ENCODE measurements around the gene INPP4A. TPM values are rescaled to one million over a fixed set of nuclear protein-coding genes. Genes with fewer than 3 reads are reported as not detected.

INPP4A gene
- total and polyA plus RNA-seq, 2 donors (not counting 3 experiments of a cell fraction or from before 2014, with no cell fraction given): 14.9 to 28.8 TPM

DNA sequence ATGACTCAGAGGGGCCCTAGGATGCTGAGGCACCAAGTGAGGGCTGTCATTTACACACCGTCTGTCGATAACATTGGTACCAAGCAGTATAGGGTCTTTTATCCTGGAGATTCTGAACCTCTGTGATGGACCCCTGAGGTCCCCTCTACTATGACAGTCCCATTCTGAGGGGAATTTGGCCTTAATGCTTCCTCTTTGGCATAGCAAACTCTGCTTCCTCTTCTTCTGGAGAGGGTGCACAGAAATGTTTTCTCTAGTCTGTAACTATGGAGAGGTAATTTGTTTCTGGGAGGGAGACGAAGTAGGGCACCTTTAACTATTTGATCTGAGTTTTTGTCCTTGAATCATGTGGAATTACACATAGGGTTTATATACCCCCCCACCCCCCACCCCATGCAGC is 44.8 kb downstream of the INPP4A start:
- ChIA-PET CTCF (interaction anchor here (1.0 kb wide), 1 partner anchor 10 kb away, joined by 4 read pairs; no protein-coding TSS in a partner anchor), POLR2A (interaction anchor here (0.6 kb wide), 1 partner anchor 34 kb away, joined by 9 read pairs; no protein-coding TSS in a partner anchor)
- no peak for FAIRE-seq
- Histone ChIP-seq H3K9me3 (replicated peaks; ENCODE audit: control insufficient read depth, insufficient read depth, low read length) (no peaks in the 10 kb centered on the region), H3K4me1 (ENCODE audit: control insufficient read depth, extremely low read depth, insufficient read depth, low read length) (no peaks in the 10 kb centered on the region), H4K20me1 (replicated peaks; ENCODE audit: control insufficient read depth, extremely low read depth, insufficient read depth, low read length) (no peaks in the 10 kb centered on the region), H2AFZ (ENCODE audit: low read depth, low read length) (no peak overlapping the region), H3K27ac (ENCODE audit: insufficient read depth, low read depth, low read length) (no peak overlapping the region), H3K4me2 (ENCODE audit: insufficient read depth, low read length) (no peak overlapping the region), H3K36me3 (ENCODE audit: control insufficient read depth in 2 of 2, extremely low read depth in 1 of 2, insufficient read depth in 2 of 2, low read length in 2 of 2) (no peaks in the 10 kb centered on the region), H3K79me2 (ENCODE audit: control insufficient read depth, insufficient read depth, low read length) (peaks cover 15% of the 10 kb centered on the region), H3K27me3 (ENCODE audit: control insufficient read depth in 2 of 2, insufficient read depth in 2 of 2, low read length in 2 of 2) (no peaks in the 10 kb centered on the region), H3K9me1 (replicated peaks; ENCODE audit: control insufficient read depth, extremely low read depth, insufficient read depth, low read length) (no peaks in the 10 kb centered on the region), H3K9ac (replicated peaks; ENCODE audit: extremely low read depth, insufficient read depth, low read length) (no peak overlapping the region), H3K4me3 (replicated peaks in 1 of 3; ENCODE audit: insufficient read depth in 1 of 3, low read depth in 1 of 3, low read length in 3 of 3) (no peak overlapping the region)
- no peak for TF ChIP-seq FOS (IDR thresholded peaks at IDR 0.05; ENCODE audit: borderline replicate concordance, insufficient read depth, low read length)
- TF ChIP-seq, protein P1, sequence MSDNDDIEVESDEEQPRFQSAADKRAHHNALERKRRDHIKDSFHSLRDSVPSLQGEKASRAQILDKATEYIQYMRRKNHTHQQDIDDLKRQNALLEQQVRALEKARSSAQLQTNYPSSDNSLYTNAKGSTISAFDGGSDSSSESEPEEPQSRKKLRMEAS (IDR thresholded peaks at IDR 0.05; ENCODE audit: insufficient read depth, insufficient read length): no peak
- no TSS peak for BruUV-seq (replicated peaks)
- DNase-seq (ENCODE audit: low read depth, low spot score): no peak
- intact Hi-C loops (cut with micrococcal nuclease): no loop called here
- dilution Hi-C loops (cut with MboI; ENCODE audit: extremely low pct_ligation_motif_present, low sequenced_read_pairs): no loop called here

DNA sequence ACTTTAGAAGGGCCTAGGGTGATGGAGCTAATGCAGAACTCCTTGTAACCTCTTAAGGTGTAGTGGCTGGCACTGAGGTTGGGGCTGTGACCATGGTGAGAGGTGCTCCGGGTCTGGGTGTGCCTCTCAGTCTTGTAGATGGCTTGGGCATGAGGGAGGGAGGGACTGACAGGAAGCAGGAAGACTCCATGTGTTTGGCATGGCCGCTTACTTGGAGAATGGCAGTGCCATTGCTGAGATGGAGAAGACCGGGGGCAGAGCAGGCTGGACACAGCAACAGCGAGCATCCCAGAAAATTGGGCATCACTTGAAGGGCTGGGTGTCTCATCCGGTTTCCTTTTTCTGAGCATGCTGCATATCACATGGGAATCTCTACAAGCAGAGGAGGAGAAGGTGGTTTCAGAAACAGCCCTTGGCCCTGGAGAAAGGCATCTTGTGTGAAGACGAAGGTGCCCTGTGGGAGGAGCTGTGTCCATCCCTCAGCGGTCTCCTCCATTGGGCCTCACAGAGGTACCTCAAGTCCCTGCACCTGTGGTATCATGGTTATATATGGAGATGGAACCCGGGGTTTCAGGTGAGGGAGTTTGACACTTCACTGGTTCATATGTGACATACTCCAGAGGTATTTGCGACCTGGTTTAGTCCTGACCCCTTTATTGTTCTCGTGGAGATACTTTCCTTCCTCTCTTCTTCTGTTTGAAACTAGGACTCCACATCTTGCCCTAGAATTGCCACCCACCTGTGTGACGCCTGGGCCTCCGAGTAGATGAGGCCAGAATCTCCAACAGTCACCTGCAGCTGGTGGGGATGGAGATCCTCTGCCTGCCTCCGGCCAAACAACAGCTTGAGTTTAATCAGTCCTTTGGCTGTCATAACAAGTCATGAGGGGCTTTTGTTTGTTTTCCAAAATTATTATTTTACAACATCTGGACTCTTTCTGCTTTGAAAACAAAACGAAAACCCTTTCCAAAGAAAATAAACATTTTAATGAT is 45.6 kb downstream of the INPP4A start:
- no peaks in the 10 kb centered on the region for H3K27me3 ChIP-seq (ENCODE audit: control insufficient read depth in 2 of 2, insufficient read depth in 2 of 2, low read length in 2 of 2)
- no peaks in the 10 kb centered on the region for H3K36me3 ChIP-seq (ENCODE audit: control insufficient read depth in 2 of 2, extremely low read depth in 1 of 2, insufficient read depth in 2 of 2, low read length in 2 of 2)
- dilution Hi-C loops (cut with MboI; ENCODE audit: extremely low pct_ligation_motif_present, low sequenced_read_pairs): no loop called here
- no peak overlapping the region for H3K9ac ChIP-seq (replicated peaks; ENCODE audit: extremely low read depth, insufficient read depth, low read length)
- no peaks in the 10 kb centered on the region for H3K9me1 ChIP-seq (replicated peaks; ENCODE audit: control insufficient read depth, extremely low read depth, insufficient read depth, low read length)
- H3K4me3 ChIP-seq (replicated peaks in 1 of 3; ENCODE audit: insufficient read depth in 1 of 3, low read depth in 1 of 3, low read length in 3 of 3): no peak overlapping the region
- DNase-seq (ENCODE audit: low read depth, low spot score) (no peak), FAIRE-seq (no peak)
- no peaks in the 10 kb centered on the region for H4K20me1 ChIP-seq (replicated peaks; ENCODE audit: control insufficient read depth, extremely low read depth, insufficient read depth, low read length)
- no peaks in the 10 kb centered on the region for H3K4me1 ChIP-seq (ENCODE audit: control insufficient read depth, extremely low read depth, insufficient read depth, low read length)
- no peak overlapping the region for H3K4me2 ChIP-seq (ENCODE audit: insufficient read depth, low read length)
- H3K9me3 ChIP-seq (replicated peaks; ENCODE audit: control insufficient read depth, insufficient read depth, low read length): no peaks in the 10 kb centered on the region
- H3K27ac ChIP-seq (ENCODE audit: insufficient read depth, low read depth, low read length): no peak overlapping the region
- no TSS peak for BruUV-seq (replicated peaks)
- H2AFZ ChIP-seq (ENCODE audit: low read depth, low read length): no peak overlapping the region
- TF ChIP-seq FOS (IDR thresholded peaks at IDR 0.05; ENCODE audit: borderline replicate concordance, insufficient read depth, low read length): no peak
- TF ChIP-seq GATA2 (IDR thresholded peaks at IDR 0.05; ENCODE audit: insufficient read depth, insufficient read length, low read depth, low read length): no peak
- no peak for TF ChIP-seq MYC (IDR thresholded peaks at IDR 0.05; ENCODE audit: low read depth, low read length)
- no peak for TF ChIP-seq POLR2AphosphoS5 (IDR thresholded peaks at IDR 0.05; ENCODE audit: insufficient read depth, low read depth, low read length)
- TF ChIP-seq JUN (IDR thresholded peaks at IDR 0.05; ENCODE audit: borderline replicate concordance, insufficient read depth, insufficient read length, low read depth): no peak
- no peak for TF ChIP-seq EZH2 (IDR thresholded peaks at IDR 0.05; ENCODE audit: borderline replicate concordance, low read depth, low read length, severe bottlenecking)
- TF ChIP-seq POLR2A (IDR thresholded peaks at IDR 0.05; ENCODE audit: low read depth, low read length): no peak
- TF ChIP-seq, protein P1 (IDR thresholded peaks at IDR 0.05; ENCODE audit: insufficient read depth, insufficient read length): no peak
- TF ChIP-seq, protein P2, sequence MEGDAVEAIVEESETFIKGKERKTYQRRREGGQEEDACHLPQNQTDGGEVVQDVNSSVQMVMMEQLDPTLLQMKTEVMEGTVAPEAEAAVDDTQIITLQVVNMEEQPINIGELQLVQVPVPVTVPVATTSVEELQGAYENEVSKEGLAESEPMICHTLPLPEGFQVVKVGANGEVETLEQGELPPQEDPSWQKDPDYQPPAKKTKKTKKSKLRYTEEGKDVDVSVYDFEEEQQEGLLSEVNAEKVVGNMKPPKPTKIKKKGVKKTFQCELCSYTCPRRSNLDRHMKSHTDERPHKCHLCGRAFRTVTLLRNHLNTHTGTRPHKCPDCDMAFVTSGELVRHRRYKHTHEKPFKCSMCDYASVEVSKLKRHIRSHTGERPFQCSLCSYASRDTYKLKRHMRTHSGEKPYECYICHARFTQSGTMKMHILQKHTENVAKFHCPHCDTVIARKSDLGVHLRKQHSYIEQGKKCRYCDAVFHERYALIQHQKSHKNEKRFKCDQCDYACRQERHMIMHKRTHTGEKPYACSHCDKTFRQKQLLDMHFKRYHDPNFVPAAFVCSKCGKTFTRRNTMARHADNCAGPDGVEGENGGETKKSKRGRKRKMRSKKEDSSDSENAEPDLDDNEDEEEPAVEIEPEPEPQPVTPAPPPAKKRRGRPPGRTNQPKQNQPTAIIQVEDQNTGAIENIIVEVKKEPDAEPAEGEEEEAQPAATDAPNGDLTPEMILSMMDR (IDR thresholded peaks at IDR 0.05; ENCODE audit: extremely low read depth in 1 of 2, insufficient read depth in 1 of 2, low read depth in 1 of 2, low read length in 2 of 2): no peak
- intact Hi-C loops (cut with micrococcal nuclease): no loop called here
- POLR2A ChIA-PET: interaction anchor here (0.6 kb wide), 1 partner anchor 33 kb away, joined by 9 read pairs; no protein-coding TSS in a partner anchor
- peaks cover 10% of the 10 kb centered on the region for H3K79me2 ChIP-seq (ENCODE audit: control insufficient read depth, insufficient read depth, low read length)
- CTCF ChIA-PET: interaction anchor here (1.0 to 1.4 kb wide), 2 partner anchors 10 to 14 kb away, joined by 3 to 4 read pairs; no protein-coding TSS in a partner anchor

Data from endothelial cell of umbilical vein (primary cell).